ENCODE data around the gene COL26A1. TPM values are rescaled to one million over a fixed set of nuclear protein-coding genes. Genes with fewer than 3 reads are reported as not detected.

Gene COL26A1
- total RNA-seq, 1 experiment from 2014 or later, result 0.20 TPM

GRCh38 chr7:101422356-101423195 is 59.9 kb downstream of the COL26A1 start:
- Histone ChIP-seq H3K4me2 (no peak overlapping the region), H3K9me2 (ENCODE audit: insufficient read depth) (no peaks in the 10 kb centered on the region), H3K9me3 (ENCODE audit: insufficient read depth, low read depth) (no peaks in the 10 kb centered on the region), H3K27ac (no peak overlapping the region), H3K4me3 (no peak overlapping the region), H3K4me1 (replicated peaks; ENCODE audit: insufficient read depth) (no peaks in the 10 kb centered on the region), H2AFZ (no peak overlapping the region), H4K20me1 (ENCODE audit: insufficient read depth) (no peaks in the 10 kb centered on the region), H3K27me3 (ENCODE audit: insufficient read depth, low read depth) (peaks cover 22% of the 10 kb centered on the region), H3K36me3 (ENCODE audit: low read depth) (no peaks in the 10 kb centered on the region), H3F3A (ENCODE audit: insufficient read depth, low read depth) (no peaks in the 10 kb centered on the region), H3K79me2 (ENCODE audit: low read depth) (no peaks in the 10 kb centered on the region)
- POLR2A ChIA-PET (ENCODE audit: unreplicated experiment), result interaction anchor here (0.7 kb wide), 1 partner anchor 52 kb away, joined by 3 read pairs; no protein-coding TSS in a partner anchor
- no peak for TF ChIP-seq EZH2 (IDR thresholded peaks at IDR 0.05; ENCODE audit: low read depth)
- TF ChIP-seq CTCF (conservative IDR thresholded peaks at IDR 0.05), result no peak
- BruUV-seq (replicated peaks), result no TSS peak
- intact Hi-C loops (cut with micrococcal nuclease; ENCODE audit: unreplicated experiment), result no loop called here
- CTCF ChIA-PET, result interaction anchor here (0.7 to 0.9 kb wide), 2 partner anchors 11 to 1422 kb away, joined by 3 to 19 read pairs; no protein-coding TSS in a partner anchor
- DNase-seq, result no peak

GRCh38 chr7:101426303-101427011 is 63.8 kb downstream of the COL26A1 start:
- BruUV-seq (replicated peaks), result no TSS peak
- no peak for DNase-seq
- H3K36me3 ChIP-seq (ENCODE audit: low read depth), result no peaks in the 10 kb centered on the region
- POLR2A ChIA-PET (ENCODE audit: unreplicated experiment), result interaction anchor here (0.6 to 0.7 kb wide), 3 partner anchors 13 to 103 kb away, joined by 3 to 15 read pairs (median 5); no protein-coding TSS in a partner anchor
- H3K4me3 ChIP-seq, result no peak overlapping the region
- no peaks in the 10 kb centered on the region for H3K79me2 ChIP-seq (ENCODE audit: low read depth)
- no peaks in the 10 kb centered on the region for H3K9me3 ChIP-seq (ENCODE audit: insufficient read depth, low read depth)
- H3K4me1 ChIP-seq (replicated peaks; ENCODE audit: insufficient read depth), result no peaks in the 10 kb centered on the region
- H3K27me3 ChIP-seq (ENCODE audit: insufficient read depth, low read depth), result peaks cover 51% of the 10 kb centered on the region
- H3K4me2 ChIP-seq, result no peak overlapping the region
- H3K27ac ChIP-seq, result no peak overlapping the region
- no peaks in the 10 kb centered on the region for H4K20me1 ChIP-seq (ENCODE audit: insufficient read depth)
- H2AFZ ChIP-seq, result no peak overlapping the region
- TF ChIP-seq EZH2 (IDR thresholded peaks at IDR 0.05; ENCODE audit: low read depth) (no peak), CTCF (conservative IDR thresholded peaks at IDR 0.05) (no peak)
- H3K9me2 ChIP-seq (ENCODE audit: insufficient read depth), result no peaks in the 10 kb centered on the region
- intact Hi-C loops (cut with micrococcal nuclease; ENCODE audit: unreplicated experiment), result no loop called here
- CTCF ChIA-PET, result interaction anchor here (0.6 to 0.7 kb wide), 2 partner anchors 11 to 105 kb away, joined by 3 to 4 read pairs; no protein-coding TSS in a partner anchor
- no peaks in the 10 kb centered on the region for H3F3A ChIP-seq (ENCODE audit: insufficient read depth, low read depth)

GRCh38 chr7:101428093-101428866 is 65.6 kb downstream of the COL26A1 start:
- H4K20me1 ChIP-seq (ENCODE audit: insufficient read depth), result no peaks in the 10 kb centered on the region
- H2AFZ ChIP-seq, result no peak overlapping the region
- no peaks in the 10 kb centered on the region for H3K36me3 ChIP-seq (ENCODE audit: low read depth)
- no peaks in the 10 kb centered on the region for H3K9me2 ChIP-seq (ENCODE audit: insufficient read depth)
- CTCF ChIA-PET, result interaction anchor here (0.7 kb wide), 1 partner anchor 25 kb away, joined by 4 read pairs; no protein-coding TSS in a partner anchor
- DNase-seq, result no peak
- no TSS peak for BruUV-seq (replicated peaks)
- POLR2A ChIA-PET (ENCODE audit: unreplicated experiment), result no interaction called here
- no peaks in the 10 kb centered on the region for H3K4me1 ChIP-seq (replicated peaks; ENCODE audit: insufficient read depth)
- H3K79me2 ChIP-seq (ENCODE audit: low read depth), result no peaks in the 10 kb centered on the region
- intact Hi-C loops (cut with micrococcal nuclease; ENCODE audit: unreplicated experiment), result no loop called here
- no peaks in the 10 kb centered on the region for H3K9me3 ChIP-seq (ENCODE audit: insufficient read depth, low read depth)
- no peaks in the 10 kb centered on the region for H3F3A ChIP-seq (ENCODE audit: insufficient read depth, low read depth)
- H3K27me3 ChIP-seq (ENCODE audit: insufficient read depth, low read depth), result peaks cover 63% of the 10 kb centered on the region
- H3K4me2 ChIP-seq, result no peak overlapping the region
- no peak overlapping the region for H3K27ac ChIP-seq
- no peak for TF ChIP-seq EZH2 (IDR thresholded peaks at IDR 0.05; ENCODE audit: low read depth)
- TF ChIP-seq CTCF (conservative IDR thresholded peaks at IDR 0.05), result no peak
- no peak overlapping the region for H3K4me3 ChIP-seq

All from PC-9 (cell line).